Measurements from ENCODE around the gene SH3PXD2B.

The SH3PXD2B gene

GRCh38 chr5:172447646-172448365, 6.5 kb downstream of the SH3PXD2B start:
- TF ChIP-seq GABPA (IDR thresholded peaks at IDR 0.05; ENCODE audit: low read depth) = no peak
- TF ChIP-seq CTCF (IDR thresholded peaks at IDR 0.05; ENCODE audit: insufficient read depth, low read length) = no peak
- no peak for TF ChIP-seq POLR2AphosphoS5 (IDR thresholded peaks at IDR 0.05; ENCODE audit: low read depth)
- peaks cover 18% of the 10 kb centered on the region for H3K27me3 ChIP-seq (ENCODE audit: insufficient read depth, poor library complexity, severe bottlenecking)
- no peak for DNase-seq (ENCODE audit: low read depth in 1 of 2, low spot score in 1 of 2)
- no peak overlapping the region for H3K4me3 ChIP-seq (replicated peaks; ENCODE audit: insufficient read depth, low read length)
- no peak overlapping the region for H3K27ac ChIP-seq (replicated peaks)

GRCh38 chr5:172446336-172447051, 7.8 kb downstream of the SH3PXD2B start:
- TF ChIP-seq GABPA (IDR thresholded peaks at IDR 0.05; ENCODE audit: low read depth) = no peak
- no peak for TF ChIP-seq REST (IDR thresholded peaks at IDR 0.05; ENCODE audit: insufficient replicate concordance, low read depth)
- TF ChIP-seq SPI1 (IDR thresholded peaks at IDR 0.05; ENCODE audit: borderline replicate concordance, low read depth) = no peak
- TF ChIP-seq CTCF (IDR thresholded peaks at IDR 0.05; ENCODE audit: insufficient read depth, low read length) = no peak
- TF ChIP-seq POLR2AphosphoS5 (IDR thresholded peaks at IDR 0.05; ENCODE audit: low read depth) = no peak
- Histone ChIP-seq H3K27me3 (ENCODE audit: insufficient read depth, poor library complexity, severe bottlenecking) (peaks cover 19% of the 10 kb centered on the region), H3K27ac (replicated peaks) (no peak overlapping the region), H3K4me3 (replicated peaks; ENCODE audit: insufficient read depth, low read length) (no peak overlapping the region)
- no peak for DNase-seq (ENCODE audit: low read depth in 1 of 2, low spot score in 1 of 2)

GRCh38 chr5:172445866-172446265, 8.5 kb downstream of the SH3PXD2B start:
- no peak for DNase-seq (ENCODE audit: low read depth in 1 of 2, low spot score in 1 of 2)
- Histone ChIP-seq H3K27me3 (ENCODE audit: insufficient read depth, poor library complexity, severe bottlenecking) (peaks cover 19% of the 10 kb centered on the region), H3K27ac (replicated peaks) (no peak overlapping the region), H3K4me3 (replicated peaks; ENCODE audit: insufficient read depth, low read length) (no peak overlapping the region)
- TF ChIP-seq CTCF (IDR thresholded peaks at IDR 0.05; ENCODE audit: insufficient read depth, low read length) = no peak
- no peak for TF ChIP-seq POLR2AphosphoS5 (IDR thresholded peaks at IDR 0.05; ENCODE audit: low read depth)
- TF ChIP-seq SPI1 (IDR thresholded peaks at IDR 0.05; ENCODE audit: borderline replicate concordance, low read depth) = no peak

GRCh38 chr5:172444626-172445365, 9.5 kb downstream of the SH3PXD2B start:
- no peak overlapping the region for H3K27ac ChIP-seq (replicated peaks)
- no peak for TF ChIP-seq REST (IDR thresholded peaks at IDR 0.05; ENCODE audit: insufficient replicate concordance, low read depth)

More at GRCh38 chr5:172444626-172445365, 9.5 kb downstream of the SH3PXD2B start:
- H3K27me3 ChIP-seq (ENCODE audit: insufficient read depth, poor library complexity, severe bottlenecking) = peaks cover 19% of the 10 kb centered on the region
- DNase-seq (ENCODE audit: low read depth in 1 of 2, low spot score in 1 of 2) = no peak
- H3K4me3 ChIP-seq (replicated peaks; ENCODE audit: insufficient read depth, low read length) = no peak overlapping the region
